DND-41 (cell line): ENCODE measurements around the gene MYG1.

Source experiments
- EZH2 ChIP-seq: IDR thresholded peaks from 3 replicates; pipeline ENCODE4 v1.6.1; 2012; ENCODE audit warnings: borderline replicate concordance, low read depth, mild to moderate bottlenecking, moderate library complexity, low read length, inconsistent platforms; ENCODE audit not compliant: severe bottlenecking
- TF ChIP-seq, protein P1 (sequence below): IDR thresholded peaks from 2 replicates; pipeline ENCODE4 v1.5.1; 2012; ENCODE audit warnings: borderline replicate concordance, low read length, moderate library complexity, mild to moderate bottlenecking; ENCODE audit not compliant: poor library complexity, severe bottlenecking; ENCODE audit errors: extremely low read depth

DNA sequence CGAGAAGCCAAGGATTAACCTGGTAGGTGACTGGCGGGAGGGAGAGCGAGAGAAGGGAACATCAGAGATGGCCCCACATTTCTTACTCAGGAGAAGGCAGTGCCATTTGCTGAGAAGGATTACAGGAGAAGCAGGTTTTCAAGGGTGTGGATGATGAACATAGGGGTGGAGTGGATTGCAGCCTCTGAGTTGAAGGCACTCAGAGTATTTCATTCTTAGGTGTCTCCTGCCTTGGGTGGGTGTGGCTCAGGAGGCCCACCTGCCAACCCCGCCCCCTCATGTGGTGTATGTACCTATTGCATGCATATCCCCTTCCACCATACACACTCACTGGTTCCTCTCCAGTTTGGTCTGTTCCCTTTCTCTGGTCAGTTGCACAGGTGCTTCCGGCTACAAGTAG is 25.1 kb upstream of the MYG1 start:
- TF ChIP-seq, protein P1, sequence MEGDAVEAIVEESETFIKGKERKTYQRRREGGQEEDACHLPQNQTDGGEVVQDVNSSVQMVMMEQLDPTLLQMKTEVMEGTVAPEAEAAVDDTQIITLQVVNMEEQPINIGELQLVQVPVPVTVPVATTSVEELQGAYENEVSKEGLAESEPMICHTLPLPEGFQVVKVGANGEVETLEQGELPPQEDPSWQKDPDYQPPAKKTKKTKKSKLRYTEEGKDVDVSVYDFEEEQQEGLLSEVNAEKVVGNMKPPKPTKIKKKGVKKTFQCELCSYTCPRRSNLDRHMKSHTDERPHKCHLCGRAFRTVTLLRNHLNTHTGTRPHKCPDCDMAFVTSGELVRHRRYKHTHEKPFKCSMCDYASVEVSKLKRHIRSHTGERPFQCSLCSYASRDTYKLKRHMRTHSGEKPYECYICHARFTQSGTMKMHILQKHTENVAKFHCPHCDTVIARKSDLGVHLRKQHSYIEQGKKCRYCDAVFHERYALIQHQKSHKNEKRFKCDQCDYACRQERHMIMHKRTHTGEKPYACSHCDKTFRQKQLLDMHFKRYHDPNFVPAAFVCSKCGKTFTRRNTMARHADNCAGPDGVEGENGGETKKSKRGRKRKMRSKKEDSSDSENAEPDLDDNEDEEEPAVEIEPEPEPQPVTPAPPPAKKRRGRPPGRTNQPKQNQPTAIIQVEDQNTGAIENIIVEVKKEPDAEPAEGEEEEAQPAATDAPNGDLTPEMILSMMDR = no peak
- no peak for TF ChIP-seq EZH2
